Keratinocyte (primary cell): ENCODE data around the gene POR.

Experiments used
- EZH2 ChIP-seq: IDR thresholded peaks from one replicate; pipeline ENCODE4 v1.6.1; 2012; ENCODE audit warnings: inconsistent platforms, mild to moderate bottlenecking, low read length, moderate library complexity
- TF ChIP-seq, protein P1 (sequence below), 3 experiments: IDR thresholded peaks in 1 of 3; conservative IDR thresholded peaks in 1 of 3; optimal IDR thresholded peaks in 1 of 3; 2 replicates in 2 of 3; 3 replicates in 1 of 3; pipeline versions ENCODE3 to v1.5.1; 2011; ENCODE audit warnings: low read length in 3 of 3, mild to moderate bottlenecking in 3 of 3, moderate library complexity in 2 of 3, control low read depth in 1 of 3, inconsistent platforms in 1 of 3; ENCODE audit not compliant: insufficient read depth in 2 of 3; ENCODE audit errors: extremely low read depth in 1 of 3

DNA sequence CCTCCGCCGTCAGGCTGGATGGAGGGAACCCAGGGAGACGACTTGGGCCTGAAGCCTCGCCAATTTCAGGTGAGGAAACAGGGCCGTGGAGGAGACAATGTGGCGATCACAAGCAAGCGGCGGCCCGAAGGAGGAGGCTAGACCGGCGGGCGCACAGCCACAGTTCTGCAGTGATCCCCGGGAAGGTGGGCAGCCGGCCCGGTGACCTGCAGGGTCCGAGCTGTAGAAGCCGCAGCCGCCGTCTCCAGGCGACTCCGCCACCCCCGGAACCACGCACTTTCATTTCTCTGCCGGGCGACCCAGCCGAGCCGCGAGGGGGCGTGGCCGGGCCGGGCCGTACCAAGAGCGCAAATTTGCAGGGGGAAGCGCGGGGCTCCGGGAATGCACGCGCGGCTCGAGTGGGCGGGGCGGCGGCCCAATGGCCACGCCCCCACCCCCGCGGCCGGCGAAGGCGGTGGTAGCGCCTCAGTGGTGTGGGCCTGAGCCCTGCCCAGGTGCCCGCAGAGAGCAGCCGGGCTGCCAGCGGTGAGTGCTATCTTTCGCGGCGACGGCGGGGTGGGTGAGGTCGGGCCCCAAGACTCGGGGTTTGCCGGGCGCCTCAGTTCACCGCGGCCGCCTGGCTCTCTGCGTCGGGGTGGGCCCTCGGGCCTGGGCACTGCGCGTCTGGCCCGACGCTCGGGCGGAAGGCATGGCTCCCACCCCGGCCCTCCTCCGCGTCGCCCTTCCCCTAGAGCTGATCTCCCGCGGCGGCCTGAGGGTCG lies at the start of gene POR:
- TF ChIP-seq, protein P1, sequence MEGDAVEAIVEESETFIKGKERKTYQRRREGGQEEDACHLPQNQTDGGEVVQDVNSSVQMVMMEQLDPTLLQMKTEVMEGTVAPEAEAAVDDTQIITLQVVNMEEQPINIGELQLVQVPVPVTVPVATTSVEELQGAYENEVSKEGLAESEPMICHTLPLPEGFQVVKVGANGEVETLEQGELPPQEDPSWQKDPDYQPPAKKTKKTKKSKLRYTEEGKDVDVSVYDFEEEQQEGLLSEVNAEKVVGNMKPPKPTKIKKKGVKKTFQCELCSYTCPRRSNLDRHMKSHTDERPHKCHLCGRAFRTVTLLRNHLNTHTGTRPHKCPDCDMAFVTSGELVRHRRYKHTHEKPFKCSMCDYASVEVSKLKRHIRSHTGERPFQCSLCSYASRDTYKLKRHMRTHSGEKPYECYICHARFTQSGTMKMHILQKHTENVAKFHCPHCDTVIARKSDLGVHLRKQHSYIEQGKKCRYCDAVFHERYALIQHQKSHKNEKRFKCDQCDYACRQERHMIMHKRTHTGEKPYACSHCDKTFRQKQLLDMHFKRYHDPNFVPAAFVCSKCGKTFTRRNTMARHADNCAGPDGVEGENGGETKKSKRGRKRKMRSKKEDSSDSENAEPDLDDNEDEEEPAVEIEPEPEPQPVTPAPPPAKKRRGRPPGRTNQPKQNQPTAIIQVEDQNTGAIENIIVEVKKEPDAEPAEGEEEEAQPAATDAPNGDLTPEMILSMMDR (optimal IDR thresholded peaks at IDR 0.05 in 1 of 3, IDR thresholded peaks at IDR 0.05 in 1 of 3, conservative IDR thresholded peaks at IDR 0.05 in 1 of 3; ENCODE audit: extremely low read depth in 1 of 3, insufficient read depth in 2 of 3, low read length in 3 of 3), result peak in 1 of 3 experiments; percentile 10
- TF ChIP-seq EZH2, result no peak
